ENCODE measurements around the gene ADK.

- TF ChIP-seq POLR2A (IDR thresholded peaks at IDR 0.05) (no peak), CTCF (IDR thresholded peaks at IDR 0.05 in 4 of 5, conservative IDR thresholded peaks at IDR 0.05 in 1 of 5) (no peak)
These were observed 14.5 kb downstream of the ADK start for GRCh38 chr10:74165530-74165901.
